ENCODE data around the gene RRP1B.
"Not testable (repeated sequence)": the region's sequence is repeated elsewhere in the genome, so short reads cannot be mapped to it uniquely, and the experiment has no call there.

DNA sequence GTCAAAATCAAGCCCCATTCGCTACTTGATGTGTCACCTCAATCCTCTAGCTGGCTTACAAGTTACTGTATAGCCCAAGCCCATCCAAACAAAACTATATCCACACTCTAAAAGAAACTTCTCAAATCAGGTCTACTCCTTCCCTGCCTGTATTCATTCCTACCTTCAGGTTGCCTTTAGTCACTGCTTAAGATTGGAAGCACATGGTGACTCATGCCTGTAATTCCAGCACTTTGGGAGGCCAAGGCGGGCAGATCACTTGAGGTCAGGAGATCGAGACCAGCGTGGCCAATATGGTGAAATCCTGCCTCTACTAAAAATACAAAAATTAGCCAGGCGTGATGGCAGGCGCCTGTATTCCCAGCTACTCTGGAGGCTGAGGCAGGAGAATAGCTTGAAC lies 7.4 kb upstream of the RRP1B start:
- TF ChIP-seq, protein P1, sequence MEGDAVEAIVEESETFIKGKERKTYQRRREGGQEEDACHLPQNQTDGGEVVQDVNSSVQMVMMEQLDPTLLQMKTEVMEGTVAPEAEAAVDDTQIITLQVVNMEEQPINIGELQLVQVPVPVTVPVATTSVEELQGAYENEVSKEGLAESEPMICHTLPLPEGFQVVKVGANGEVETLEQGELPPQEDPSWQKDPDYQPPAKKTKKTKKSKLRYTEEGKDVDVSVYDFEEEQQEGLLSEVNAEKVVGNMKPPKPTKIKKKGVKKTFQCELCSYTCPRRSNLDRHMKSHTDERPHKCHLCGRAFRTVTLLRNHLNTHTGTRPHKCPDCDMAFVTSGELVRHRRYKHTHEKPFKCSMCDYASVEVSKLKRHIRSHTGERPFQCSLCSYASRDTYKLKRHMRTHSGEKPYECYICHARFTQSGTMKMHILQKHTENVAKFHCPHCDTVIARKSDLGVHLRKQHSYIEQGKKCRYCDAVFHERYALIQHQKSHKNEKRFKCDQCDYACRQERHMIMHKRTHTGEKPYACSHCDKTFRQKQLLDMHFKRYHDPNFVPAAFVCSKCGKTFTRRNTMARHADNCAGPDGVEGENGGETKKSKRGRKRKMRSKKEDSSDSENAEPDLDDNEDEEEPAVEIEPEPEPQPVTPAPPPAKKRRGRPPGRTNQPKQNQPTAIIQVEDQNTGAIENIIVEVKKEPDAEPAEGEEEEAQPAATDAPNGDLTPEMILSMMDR (IDR thresholded peaks at IDR 0.05) = not testable (repeated sequence)
- TF ChIP-seq, protein P2, sequence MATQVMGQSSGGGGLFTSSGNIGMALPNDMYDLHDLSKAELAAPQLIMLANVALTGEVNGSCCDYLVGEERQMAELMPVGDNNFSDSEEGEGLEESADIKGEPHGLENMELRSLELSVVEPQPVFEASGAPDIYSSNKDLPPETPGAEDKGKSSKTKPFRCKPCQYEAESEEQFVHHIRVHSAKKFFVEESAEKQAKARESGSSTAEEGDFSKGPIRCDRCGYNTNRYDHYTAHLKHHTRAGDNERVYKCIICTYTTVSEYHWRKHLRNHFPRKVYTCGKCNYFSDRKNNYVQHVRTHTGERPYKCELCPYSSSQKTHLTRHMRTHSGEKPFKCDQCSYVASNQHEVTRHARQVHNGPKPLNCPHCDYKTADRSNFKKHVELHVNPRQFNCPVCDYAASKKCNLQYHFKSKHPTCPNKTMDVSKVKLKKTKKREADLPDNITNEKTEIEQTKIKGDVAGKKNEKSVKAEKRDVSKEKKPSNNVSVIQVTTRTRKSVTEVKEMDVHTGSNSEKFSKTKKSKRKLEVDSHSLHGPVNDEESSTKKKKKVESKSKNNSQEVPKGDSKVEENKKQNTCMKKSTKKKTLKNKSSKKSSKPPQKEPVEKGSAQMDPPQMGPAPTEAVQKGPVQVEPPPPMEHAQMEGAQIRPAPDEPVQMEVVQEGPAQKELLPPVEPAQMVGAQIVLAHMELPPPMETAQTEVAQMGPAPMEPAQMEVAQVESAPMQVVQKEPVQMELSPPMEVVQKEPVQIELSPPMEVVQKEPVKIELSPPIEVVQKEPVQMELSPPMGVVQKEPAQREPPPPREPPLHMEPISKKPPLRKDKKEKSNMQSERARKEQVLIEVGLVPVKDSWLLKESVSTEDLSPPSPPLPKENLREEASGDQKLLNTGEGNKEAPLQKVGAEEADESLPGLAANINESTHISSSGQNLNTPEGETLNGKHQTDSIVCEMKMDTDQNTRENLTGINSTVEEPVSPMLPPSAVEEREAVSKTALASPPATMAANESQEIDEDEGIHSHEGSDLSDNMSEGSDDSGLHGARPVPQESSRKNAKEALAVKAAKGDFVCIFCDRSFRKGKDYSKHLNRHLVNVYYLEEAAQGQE (IDR thresholded peaks at IDR 0.05; ENCODE audit: insufficient read depth in 1 of 2, low read depth in 2 of 2, low read length in 1 of 2) = not testable (repeated sequence)
- not testable (repeated sequence) for TF ChIP-seq POLR2AphosphoS5 (IDR thresholded peaks at IDR 0.05; ENCODE audit: low read depth, low read length); SIN3A (IDR thresholded peaks at IDR 0.05; ENCODE audit: borderline replicate concordance, insufficient read depth, low read depth, low read length); TCF7L2 (IDR thresholded peaks at IDR 0.05; ENCODE audit: low read depth, low read length)

All from Panc1 (cell line).